ENCODE measurements around the gene IL1RAPL2.
"Not testable (repeated sequence)": the region's sequence is repeated elsewhere in the genome, so short reads cannot be mapped to it uniquely, and the experiment has no call there.

The IL1RAPL2 gene

GRCh38 chrX:105608745-105609144, 1042.7 kb downstream of the IL1RAPL2 start:
- DNase-seq (ENCODE audit: low read depth in 2 of 2), result no peak

- DNase-seq (ENCODE audit: low read depth in 2 of 2), result no peak
These were observed 1043.5 kb downstream of the IL1RAPL2 start for GRCh38 chrX:105609530-105609929.

GRCh38 chrX:105610411-105610810, 1044.4 kb downstream of the IL1RAPL2 start:
- no peak for DNase-seq (ENCODE audit: low read depth in 2 of 2)

GRCh38 chrX:105618393-105619101, 1052.5 kb downstream of the IL1RAPL2 start:
- DNase-seq (ENCODE audit: low read depth in 2 of 2), result no peak

GRCh38 chrX:105634180-105634579, 1068.2 kb downstream of the IL1RAPL2 start:
- no peak for DNase-seq (ENCODE audit: low read depth in 2 of 2)

- no peak for DNase-seq (ENCODE audit: low read depth in 2 of 2)
These were observed 1069.8 kb downstream of the IL1RAPL2 start for GRCh38 chrX:105635794-105636193.

- no peak for DNase-seq (ENCODE audit: low read depth in 2 of 2)
These were observed 1070.7 kb downstream of the IL1RAPL2 start for GRCh38 chrX:105636667-105637066.

GRCh38 chrX:105645667-105646357, 1079.8 kb downstream of the IL1RAPL2 start:
- no peak for DNase-seq (ENCODE audit: low read depth in 2 of 2)

- DNase-seq (ENCODE audit: low read depth in 2 of 2), result no peak
These were observed 1080.8 kb downstream of the IL1RAPL2 start for GRCh38 chrX:105646592-105647372.

- no peak for DNase-seq (ENCODE audit: low read depth in 2 of 2)
These were observed 1081.8 kb downstream of the IL1RAPL2 start for GRCh38 chrX:105647749-105648148.

GRCh38 chrX:105648732-105649131, 1082.7 kb downstream of the IL1RAPL2 start:
- no peak for DNase-seq (ENCODE audit: low read depth in 2 of 2)

- no peak for DNase-seq (ENCODE audit: low read depth in 2 of 2)
These were observed 1084.6 kb downstream of the IL1RAPL2 start for GRCh38 chrX:105650577-105650976.

- DNase-seq (ENCODE audit: low read depth in 2 of 2), result no peak
These were observed 1085.0 kb downstream of the IL1RAPL2 start for GRCh38 chrX:105650986-105651385.

GRCh38 chrX:105653891-105654290, 1087.9 kb downstream of the IL1RAPL2 start:
- no peak for DNase-seq (ENCODE audit: low read depth in 2 of 2)

- no peak for DNase-seq (ENCODE audit: low read depth in 2 of 2)
These were observed 1092.1 kb downstream of the IL1RAPL2 start for GRCh38 chrX:105658136-105658535.

- DNase-seq (ENCODE audit: low read depth in 2 of 2), result no peak
These were observed 1096.2 kb downstream of the IL1RAPL2 start for GRCh38 chrX:105662248-105662647.

GRCh38 chrX:105664243-105664642, 1098.2 kb downstream of the IL1RAPL2 start:
- no peak for DNase-seq (ENCODE audit: low read depth in 2 of 2)

- not testable (repeated sequence) for DNase-seq (ENCODE audit: low read depth in 2 of 2)
These were observed 1118.3 kb downstream of the IL1RAPL2 start for GRCh38 chrX:105684288-105684687.

- no peak for DNase-seq (ENCODE audit: low read depth in 2 of 2)
These were observed 1128.8 kb downstream of the IL1RAPL2 start for GRCh38 chrX:105694839-105695238.

GRCh38 chrX:105695451-105695850, 1129.5 kb downstream of the IL1RAPL2 start:
- DNase-seq (ENCODE audit: low read depth in 2 of 2), result no peak

- no peak for DNase-seq (ENCODE audit: low read depth in 2 of 2)
These were observed 1130.9 kb downstream of the IL1RAPL2 start for GRCh38 chrX:105696870-105697269.

GRCh38 chrX:105697984-105698781, 1132.2 kb downstream of the IL1RAPL2 start:
- no peak for DNase-seq (ENCODE audit: low read depth in 2 of 2)
